Stimulated activated CD4-positive, alpha-beta T cell treated with anti-CD3 and anti-CD28 coated beads, TNF-alpha, amount 100 ng/mL, for 24 hours (primary cell): ENCODE data around the gene CCNF.
A peak's percentile ranks its signal among the peaks of the same experiment; 100 is the strongest.
"Not testable (repeated sequence)": the region's sequence is repeated elsewhere in the genome, so short reads cannot be mapped to it uniquely, and the experiment has no call there.

Experiments used
- DNase-seq, 3 experiments: peaks; one replicate each; pipeline ENCODE4 v3.0.0-alpha.2; 2020; ENCODE audit warnings: low read depth in 3 of 3

Gene CCNF

DNA sequence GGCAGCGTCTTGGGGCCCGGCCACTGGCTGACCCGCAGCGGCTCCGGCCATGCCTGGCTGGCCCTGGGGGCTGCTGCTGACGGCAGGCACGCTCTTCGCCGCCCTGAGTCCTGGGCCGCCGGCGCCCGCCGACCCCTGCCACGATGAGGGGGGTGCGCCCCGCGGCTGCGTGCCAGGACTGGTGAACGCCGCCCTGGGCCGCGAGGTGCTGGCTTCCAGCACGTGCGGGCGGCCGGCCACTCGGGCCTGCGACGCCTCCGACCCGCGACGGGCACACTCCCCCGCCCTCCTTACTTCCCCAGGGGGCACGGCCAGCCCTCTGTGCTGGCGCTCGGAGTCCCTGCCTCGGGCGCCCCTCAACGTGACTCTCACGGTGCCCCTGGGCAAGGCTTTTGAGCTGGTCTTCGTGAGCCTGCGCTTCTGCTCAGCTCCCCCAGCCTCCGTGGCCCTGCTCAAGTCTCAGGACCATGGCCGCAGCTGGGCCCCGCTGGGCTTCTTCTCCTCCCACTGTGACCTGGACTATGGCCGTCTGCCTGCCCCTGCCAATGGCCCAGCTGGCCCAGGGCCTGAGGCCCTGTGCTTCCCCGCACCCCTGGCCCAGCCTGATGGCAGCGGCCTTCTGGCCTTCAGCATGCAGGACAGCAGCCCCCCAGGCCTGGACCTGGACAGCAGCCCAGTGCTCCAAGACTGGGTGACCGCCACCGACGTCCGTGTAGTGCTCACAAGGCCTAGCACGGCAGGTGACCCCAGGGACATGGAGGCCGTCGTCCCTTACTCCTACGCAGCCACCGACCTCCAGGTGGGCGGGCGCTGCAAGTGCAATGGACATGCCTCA is 42.6 kb downstream of the CCNF start:
- DNase-seq, result no peak

GRCh38 chr16:2472488-2472864 is 43.2 kb downstream of the CCNF start:
- no peak for DNase-seq

DNA sequence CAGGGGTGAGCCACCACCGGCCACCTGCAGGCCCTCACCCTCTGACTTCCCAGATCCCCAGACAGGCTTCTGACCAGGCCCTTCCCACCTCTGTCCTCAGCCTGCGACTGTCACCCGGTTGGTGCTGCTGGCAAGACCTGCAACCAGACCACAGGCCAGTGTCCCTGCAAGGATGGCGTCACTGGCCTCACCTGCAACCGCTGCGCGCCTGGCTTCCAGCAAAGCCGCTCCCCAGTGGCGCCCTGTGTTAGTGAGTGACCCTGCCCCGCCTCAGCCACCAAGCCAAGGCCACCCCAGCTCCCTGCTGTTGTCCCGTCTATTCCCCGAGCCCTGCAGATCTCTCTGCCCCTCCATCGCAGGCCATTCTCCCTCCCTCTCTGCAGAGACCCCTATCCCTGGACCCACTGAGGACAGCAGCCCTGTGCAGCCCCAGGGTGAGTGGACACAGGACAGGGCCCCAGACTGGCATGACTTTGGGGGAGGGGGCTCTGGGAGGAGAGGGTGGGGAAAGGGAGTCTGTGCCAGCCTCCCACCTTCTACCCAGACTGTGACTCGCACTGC is 43.7 kb downstream of the CCNF start:
- no peak for DNase-seq

DNA sequence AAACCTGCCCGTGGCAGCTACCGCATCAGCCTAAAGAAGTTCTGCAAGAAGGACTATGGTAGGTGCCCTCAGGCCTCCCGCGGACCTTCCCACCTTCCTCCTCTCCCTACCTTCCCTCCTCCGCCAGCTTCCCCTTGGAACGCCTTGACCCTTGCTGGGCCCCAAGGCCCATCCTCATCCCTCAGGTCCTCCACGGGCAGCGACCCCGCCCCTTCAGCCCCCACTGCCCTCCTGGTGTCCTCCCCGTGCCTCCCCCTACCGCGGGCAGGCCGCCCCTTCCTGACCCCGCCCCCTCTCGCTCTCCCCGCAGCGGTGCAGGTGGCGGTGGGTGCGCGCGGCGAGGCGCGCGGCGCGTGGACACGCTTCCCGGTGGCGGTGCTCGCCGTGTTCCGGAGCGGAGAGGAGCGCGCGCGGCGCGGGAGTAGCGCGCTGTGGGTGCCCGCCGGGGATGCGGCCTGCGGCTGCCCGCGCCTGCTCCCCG is 44.2 kb downstream of the CCNF start:
- peak in 1 of 3 experiments; percentile 42 for DNase-seq

DNA sequence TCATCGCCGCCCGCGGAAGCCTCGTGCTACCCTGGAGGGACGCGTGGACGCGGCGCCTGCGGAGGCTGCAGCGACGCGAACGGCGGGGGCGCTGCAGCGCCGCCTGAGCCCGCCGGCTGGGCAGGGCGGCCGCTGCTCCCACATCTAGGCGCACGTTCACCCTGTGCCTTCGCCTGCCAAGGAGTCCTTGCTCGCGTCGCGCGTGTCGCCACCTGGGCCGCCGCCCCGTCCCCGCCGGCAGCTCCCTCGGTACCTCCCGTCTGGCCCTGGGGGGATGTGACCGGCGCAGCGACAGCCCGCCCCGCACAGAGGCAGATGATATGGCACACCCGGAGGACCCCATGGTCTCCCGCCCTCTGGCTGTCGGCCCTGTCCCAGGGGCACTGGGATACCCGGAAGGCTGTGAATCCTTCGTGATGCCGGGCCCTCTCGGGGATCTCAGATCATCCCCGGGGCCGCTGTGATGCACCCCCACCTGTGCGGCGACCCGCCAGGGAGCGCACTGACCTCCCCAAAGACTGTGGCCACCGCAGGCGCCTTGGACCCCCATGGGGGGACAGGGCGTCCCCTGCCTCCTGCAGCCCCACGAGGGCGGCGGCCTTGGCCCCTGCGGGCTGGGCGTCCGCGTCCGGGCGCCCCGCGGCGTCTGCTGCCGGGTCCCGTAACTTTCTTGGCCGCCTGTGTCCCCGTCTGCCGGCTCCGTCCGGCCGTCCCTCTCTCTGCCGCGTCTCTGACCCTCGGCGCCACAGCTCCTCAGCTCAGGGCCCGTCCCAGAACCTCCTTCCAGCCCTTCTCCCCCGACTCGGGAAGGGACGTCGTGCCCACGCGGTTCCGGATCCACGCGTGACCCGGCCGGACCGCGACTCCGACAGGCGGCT is 45.0 kb downstream of the CCNF start:
- peak in 2 of 3 experiments; percentile 27 to 61 for DNase-seq

DNA sequence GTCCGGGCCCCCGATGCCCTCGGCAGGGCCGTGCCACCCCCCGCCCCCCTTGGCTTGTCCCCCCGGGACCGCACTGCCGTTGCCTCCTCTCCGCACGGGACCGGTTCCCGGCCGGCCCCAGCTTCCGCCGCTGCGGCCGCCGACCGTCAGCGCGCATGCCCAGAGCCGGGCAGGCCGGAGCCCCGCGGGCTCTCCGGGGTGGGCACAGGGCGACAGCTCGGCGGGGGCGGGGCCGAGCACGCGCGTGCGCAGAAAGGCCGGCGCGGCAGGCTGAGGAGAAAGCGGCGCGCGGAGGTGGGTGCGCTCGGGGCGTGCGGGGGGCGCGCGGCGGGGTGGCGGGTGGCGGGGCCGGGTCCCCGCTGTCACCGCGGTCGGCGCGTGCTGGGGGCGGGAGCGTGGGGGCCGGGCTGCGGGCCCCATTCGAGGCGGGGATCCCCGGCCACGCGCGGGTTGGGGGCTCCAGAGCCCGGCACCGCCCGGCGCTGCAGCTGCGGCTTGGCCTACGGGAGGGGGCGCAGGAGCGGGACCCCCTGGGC is 45.7 kb downstream of the CCNF start, which contains the start of gene TBC1D24:
TBC1D24 (plus strand) TSS at position 251 of the 536 bp plus-strand sequence. CDS start 21,022 bp downstream, outside the sequence.
- DNase-seq, result peak; percentile 61 to 85 (median 71)

- peak in 1 of 3 experiments; percentile 42 for DNase-seq
These were observed 46.4 kb downstream of the CCNF start for GRCh38 chr16:2475413-2476344.

GRCh38 chr16:2476345-2476720 is 47.1 kb downstream of the CCNF start:
- DNase-seq, result no peak

DNA sequence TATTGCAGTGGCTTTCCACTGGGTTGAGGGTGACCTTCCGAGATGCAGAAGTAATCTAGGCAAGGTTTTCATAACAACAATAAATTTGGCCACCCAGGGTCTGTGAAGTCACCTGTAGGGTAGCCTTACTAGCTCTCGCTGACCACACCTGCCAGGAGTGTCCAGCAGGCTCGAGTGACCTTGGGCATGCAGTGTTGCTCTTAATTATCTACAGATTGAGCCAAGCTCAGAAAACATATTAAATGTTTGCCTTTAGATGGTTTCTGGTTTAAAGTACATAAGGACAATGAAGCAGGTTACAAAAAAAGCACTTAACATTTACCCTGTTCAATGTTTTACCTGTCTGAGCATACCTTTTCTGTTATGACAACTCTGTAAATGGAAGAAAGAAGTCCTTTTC is 47.5 kb downstream of the CCNF start:
- no peak for DNase-seq

- no peak for DNase-seq
These were observed 48.1 kb downstream of the CCNF start for GRCh38 chr16:2477327-2477726.

DNA sequence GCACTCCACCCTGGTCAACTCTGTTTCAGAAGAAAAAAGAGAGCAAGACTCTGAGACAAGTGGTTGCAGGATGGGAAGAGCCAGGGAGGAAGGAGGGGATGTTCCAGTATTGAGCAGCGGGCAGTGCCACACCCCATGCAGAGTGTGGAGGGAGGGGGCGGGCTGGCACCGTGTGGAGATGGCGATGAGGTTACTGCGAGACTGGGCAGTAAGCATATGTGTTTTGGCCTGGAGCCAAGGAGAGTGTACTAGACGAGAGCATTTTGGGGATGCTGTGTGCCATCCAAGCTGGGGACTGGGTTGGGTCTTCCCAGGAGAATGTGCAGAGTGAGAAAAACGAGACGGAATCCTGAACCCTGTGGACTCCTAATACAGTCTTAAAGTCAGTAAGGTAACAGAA is 49.0 kb downstream of the CCNF start:
- no peak for DNase-seq

- not testable (repeated sequence) for DNase-seq
These were observed 50.7 kb downstream of the CCNF start for GRCh38 chr16:2479996-2480395.

DNA sequence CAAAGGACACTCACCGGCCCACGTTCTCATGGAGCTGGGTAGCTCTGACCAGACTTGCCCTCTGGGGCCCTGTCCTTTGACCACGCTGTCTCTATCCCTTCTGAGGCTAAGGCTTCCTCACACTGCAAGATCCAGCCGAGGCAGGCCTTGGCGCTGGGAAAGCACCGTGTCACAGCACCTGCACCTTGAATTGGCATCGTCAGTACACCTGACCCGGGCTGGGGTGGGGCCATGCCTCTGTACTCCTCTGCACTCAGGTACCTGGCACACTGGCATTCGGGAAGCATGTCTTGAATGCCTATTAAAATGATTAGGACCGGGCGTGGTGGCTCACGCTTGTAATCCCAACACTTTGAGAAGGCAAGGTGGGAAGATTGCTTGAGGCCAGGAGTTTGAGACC is 51.7 kb downstream of the CCNF start:
- no peak for DNase-seq

- no peak for DNase-seq
These were observed 52.4 kb downstream of the CCNF start for GRCh38 chr16:2481676-2482075.

DNA sequence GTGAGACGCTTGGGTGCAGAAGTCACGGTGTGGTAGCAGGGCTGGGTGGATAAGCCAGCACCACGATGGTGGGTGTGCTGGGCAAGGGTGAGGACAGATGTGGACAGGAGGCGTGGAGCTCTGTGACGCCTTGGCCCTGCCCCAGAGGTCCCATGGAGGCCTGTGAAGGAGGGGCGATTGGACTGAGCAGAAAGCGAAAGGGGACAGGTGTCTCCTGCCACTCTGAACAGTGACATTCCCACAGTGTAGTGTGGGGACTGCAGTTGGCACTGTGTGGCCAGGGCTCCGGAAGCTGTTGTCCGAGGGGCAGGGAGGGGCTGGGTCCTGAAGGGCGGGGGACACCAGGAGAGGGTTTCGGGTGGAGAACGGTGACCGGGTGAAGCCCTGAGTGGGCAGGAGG is 53.0 kb downstream of the CCNF start:
- DNase-seq, result no peak

DNA sequence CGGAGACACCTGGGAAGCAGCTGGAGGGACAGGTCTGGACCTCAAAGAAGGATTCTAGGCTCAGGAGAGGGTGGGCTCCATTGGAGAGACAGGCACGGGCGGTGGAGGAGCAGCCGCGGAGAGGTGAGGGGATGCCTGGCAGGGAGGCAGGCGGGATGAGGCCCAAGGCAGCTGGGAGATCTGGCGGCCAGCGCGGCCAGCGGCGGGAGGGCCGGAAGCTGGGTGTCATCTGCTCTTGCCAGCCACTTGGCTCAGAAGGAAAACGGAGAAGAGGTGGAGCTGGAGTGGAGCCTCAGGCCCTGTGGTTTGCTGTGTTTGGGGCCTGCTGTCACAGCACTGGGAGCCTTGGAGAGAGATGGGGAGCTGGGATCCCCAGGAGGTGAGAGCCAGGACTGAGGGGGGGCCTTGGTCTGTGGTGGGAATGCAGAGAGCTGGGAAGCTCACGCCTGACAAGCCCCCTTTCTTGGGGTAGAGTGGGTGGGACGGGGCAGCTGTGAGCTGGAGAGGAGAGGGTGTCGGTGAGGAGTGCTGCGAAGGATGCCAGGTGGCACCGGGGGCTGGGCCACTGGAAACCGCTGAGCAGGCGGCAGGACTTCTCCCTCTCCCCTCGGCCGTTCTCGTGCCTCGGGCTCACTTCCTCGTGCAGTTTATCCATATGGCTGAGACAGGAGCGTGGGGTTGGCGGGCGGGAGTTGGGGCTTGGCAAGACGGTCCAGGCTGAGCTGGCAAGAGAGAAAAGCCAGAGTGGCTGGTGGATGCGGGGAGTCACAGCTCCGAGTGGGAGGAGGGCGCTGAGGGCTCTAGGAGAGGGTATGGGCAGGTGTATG is 53.7 kb downstream of the CCNF start:
- no peak for DNase-seq

- no peak for DNase-seq
These were observed 55.0 kb downstream of the CCNF start for GRCh38 chr16:2483939-2484897.

- DNase-seq, result no peak
These were observed 55.8 kb downstream of the CCNF start for GRCh38 chr16:2484898-2485508.
